DMS79 treated with DMSO at 0.1 percent for 48 hours (cell line): ENCODE data around the gene MOK.

Source experiments
- DNase-seq: peaks from one replicate; lab custom pipeline; 2025; lab: John Stamatoyannopoulos, UW

Gene MOK

GRCh38 chr14:102205560-102205959 lies 99.4 kb downstream of the MOK start:
- DNase-seq = no peak

GRCh38 chr14:102203382-102203781 lies 101.6 kb downstream of the MOK start:
- DNase-seq = no peak

GRCh38 chr14:102202944-102203343 lies 102.0 kb downstream of the MOK start:
- DNase-seq = no peak

DNA sequence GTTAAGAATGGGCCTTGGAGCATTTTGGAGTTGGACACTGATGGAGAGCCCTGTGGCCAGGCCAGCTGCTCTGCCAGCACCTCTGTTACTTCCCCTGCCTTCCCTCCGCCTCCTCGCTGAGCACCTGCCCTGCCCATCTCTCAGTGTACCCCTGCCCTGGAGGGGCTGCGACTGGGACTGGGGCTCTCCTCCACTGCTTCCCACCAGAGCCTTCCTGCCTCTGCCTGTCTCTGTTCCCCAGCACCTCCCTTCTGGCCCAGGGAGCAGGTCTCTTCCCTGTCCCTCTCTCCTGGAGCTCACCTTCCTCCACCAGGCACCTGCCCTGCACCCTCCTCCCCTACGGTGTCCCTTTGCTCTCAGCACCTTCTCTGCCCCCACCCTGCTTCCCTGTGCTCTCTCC lies 103.2 kb downstream of the MOK start:
- DNase-seq = no peak

- no peak for DNase-seq
Measured at GRCh38 chr14:102201353-102201738, 103.6 kb downstream of the MOK start.

GRCh38 chr14:102200690-102201352 lies 104.1 kb downstream of the MOK start:
- no peak for DNase-seq

- DNase-seq = no peak
Measured at GRCh38 chr14:102197317-102197853, 107.6 kb downstream of the MOK start.

GRCh38 chr14:102196902-102197230 lies 108.1 kb downstream of the MOK start:
- no peak for DNase-seq

- DNase-seq = no peak
Measured at GRCh38 chr14:102196039-102196901, 108.7 kb downstream of the MOK start.

DNA sequence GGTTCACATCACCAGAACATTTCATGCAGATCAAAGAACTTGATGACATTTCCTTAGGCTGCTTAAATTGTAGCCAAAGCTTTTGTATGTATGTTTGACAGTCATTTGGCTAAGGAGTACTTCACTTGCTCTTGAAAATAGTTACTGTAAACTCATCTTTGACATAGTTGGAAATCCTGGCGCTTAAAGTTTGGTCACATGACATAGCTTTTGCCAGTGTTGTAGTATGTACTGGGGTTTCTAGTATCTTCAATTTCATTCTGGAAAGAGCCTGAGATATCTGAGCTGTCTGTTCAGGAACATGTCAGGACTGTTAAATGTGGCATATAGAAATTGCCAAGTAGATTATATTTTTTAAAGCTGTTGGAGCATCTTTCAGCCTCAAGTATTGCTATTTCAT lies 109.5 kb downstream of the MOK start:
- DNase-seq = no peak

DNA sequence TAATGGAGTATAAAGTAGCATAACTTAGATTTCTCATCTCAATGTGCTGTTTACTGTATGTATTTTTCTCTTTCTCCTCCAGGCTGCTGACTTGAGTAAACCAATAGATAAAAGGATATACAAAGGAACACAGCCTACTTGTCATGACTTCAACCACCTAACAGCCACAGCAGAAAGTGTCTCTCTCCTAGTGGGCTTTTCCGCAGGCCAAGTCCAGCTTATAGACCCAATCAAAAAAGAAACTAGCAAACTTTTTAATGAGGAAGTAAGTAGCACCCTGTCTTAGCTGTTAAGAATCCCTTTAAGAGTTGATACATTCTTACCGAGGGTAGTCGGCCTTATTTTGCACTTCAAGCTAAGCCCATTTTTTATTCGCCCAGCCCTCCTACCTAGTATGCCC lies 110.1 kb downstream of the MOK start:
- no peak for DNase-seq

- DNase-seq = no peak
Measured at GRCh38 chr14:102192840-102193502, 112.0 kb downstream of the MOK start.

- no peak for DNase-seq
Measured at GRCh38 chr14:102189874-102190273, 115.1 kb downstream of the MOK start.

DNA sequence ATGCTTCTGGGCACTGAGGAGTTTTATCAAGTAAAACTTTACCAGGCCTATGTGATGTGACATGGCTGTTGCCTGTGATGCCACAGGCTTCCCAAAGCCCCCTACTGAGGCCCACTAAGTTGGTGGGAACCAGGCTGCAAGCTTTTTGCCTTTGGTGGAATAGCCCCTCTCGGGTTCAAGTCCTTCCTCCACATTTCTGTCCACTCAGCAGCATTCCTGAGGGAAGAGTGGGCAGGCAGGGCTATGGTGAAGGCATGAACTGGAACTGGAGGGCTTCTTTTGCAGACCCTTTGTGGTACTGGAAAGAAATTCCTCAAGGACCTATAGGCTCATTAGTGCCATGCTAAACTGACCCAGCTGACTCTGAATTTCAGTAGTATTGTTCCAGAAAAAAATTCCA lies 116.8 kb downstream of the MOK start:
- no peak for DNase-seq

- peak; percentile 93 for DNase-seq
Measured at GRCh38 chr14:102187568-102188001, 117.4 kb downstream of the MOK start.

DNA sequence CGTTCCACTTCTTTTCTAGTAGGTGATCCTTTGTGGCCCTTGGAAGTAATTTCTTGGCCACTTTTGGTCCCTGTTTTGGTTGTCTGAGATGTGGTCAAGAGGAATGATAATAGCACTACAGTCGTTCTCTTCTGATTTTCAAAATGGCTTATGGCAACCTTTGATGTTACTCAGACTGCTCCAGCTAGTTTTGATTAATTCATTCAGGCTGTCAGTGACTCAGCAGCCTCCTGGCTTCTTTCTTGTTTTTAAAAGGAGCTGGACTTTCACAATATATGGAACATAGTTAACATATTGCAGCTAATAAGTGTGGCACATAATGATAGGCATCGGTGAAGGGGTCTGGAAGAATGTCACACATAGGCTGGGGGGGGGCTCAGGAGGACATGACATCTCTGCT lies 117.9 kb downstream of the MOK start:
- peak; percentile 95 for DNase-seq

DNA sequence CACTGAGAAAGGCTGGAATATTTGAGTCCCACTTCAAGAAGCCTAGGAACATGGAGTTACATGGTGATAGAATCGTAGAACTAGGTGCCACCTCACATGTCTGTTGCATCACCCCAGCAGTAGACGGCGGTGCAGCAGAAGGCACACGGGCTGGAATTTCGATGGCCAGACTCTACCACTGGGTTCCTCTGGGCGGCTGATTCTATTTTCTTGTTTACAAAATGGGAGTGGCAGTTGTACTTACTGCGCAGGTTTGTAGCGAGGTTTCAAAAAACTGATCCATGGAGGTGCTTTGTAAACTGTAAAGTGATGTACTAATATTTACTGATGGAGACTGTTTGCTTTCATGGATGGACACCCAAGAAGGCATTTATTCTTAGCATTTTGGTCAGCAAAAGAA lies 119.6 kb downstream of the MOK start:
- DNase-seq = no peak

GRCh38 chr14:102184316-102185035 lies 120.5 kb downstream of the MOK start:
- no peak for DNase-seq

- DNase-seq = no peak
Measured at GRCh38 chr14:102183886-102184285, 121.1 kb downstream of the MOK start.

DNA sequence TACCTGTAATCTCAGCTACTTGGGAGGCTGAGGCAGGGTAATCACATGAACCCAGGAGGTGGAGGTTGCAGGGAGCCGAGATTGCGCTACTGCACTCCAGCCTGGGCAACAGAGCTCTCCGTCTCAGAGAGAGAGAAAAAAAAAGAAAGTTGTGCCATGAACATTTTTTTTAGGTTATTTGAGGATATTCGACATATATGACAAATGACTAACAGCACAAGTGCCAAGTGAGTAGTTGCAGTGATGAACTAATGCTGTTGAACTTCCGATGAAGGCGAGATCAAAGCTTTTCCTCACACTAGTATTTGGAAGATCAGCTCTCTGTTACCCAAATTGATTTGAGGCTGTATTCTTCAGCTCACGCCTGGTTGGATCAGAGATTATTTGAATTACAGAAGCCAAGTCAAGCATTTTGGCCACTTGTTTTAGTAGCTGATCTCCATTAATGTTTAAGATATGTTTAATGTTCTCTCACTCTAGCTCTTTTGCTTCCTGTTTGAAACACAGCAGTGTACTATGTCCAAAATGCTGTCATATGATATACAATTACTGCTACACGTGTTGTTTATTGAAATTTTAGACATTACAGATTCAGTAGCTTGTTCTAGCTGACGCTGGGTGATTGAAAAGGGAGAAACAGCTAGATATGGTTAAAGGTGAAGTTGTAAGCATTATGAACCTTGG lies 121.9 kb downstream of the MOK start:
- no peak for DNase-seq

GRCh38 chr14:102182190-102182589 lies 122.8 kb downstream of the MOK start:
- no peak for DNase-seq

- no peak for DNase-seq
Measured at GRCh38 chr14:102181187-102181586, 123.8 kb downstream of the MOK start.
